Medulla oblongata (tissue), 1 donor: Measurements from ENCODE around the gene BRSK2.

Experiments used
- DNase-seq: peaks from one replicate; pipeline ENCODE4 v3.0.0-alpha.2; 2015; ENCODE audit errors: extremely low spot score

Gene BRSK2

DNA sequence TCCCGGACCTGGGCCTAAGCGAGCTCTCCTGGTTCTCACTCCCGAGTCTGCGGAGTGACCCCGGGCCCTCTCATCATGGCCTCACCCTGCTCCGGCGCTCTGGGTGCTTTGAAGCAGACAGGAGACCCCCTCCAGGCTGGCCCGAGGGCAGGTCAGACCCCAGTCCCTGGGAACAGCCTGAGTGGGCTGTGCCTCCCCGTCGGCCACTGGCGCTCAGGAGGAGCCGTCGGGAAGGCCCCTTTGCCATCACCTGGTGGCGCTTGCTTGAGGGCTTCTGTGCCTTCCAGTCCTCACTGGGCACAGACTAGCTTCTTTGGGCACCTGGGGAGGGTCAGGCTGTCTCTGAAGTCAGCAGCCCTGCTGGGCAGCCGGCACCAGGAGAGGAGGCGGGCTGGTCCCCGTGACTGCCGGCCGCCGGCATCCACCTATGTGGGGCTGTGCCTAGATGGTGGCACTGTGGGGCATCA lies 6.7 kb downstream of the BRSK2 start:
- no peak for DNase-seq

- DNase-seq, result peak; percentile 95
These were observed 7.6 kb downstream of the BRSK2 start for GRCh38 chr11:1397146-1397861.

GRCh38 chr11:1397862-1398527 lies 8.3 kb downstream of the BRSK2 start:
- DNase-seq, result peak; percentile 38

DNA sequence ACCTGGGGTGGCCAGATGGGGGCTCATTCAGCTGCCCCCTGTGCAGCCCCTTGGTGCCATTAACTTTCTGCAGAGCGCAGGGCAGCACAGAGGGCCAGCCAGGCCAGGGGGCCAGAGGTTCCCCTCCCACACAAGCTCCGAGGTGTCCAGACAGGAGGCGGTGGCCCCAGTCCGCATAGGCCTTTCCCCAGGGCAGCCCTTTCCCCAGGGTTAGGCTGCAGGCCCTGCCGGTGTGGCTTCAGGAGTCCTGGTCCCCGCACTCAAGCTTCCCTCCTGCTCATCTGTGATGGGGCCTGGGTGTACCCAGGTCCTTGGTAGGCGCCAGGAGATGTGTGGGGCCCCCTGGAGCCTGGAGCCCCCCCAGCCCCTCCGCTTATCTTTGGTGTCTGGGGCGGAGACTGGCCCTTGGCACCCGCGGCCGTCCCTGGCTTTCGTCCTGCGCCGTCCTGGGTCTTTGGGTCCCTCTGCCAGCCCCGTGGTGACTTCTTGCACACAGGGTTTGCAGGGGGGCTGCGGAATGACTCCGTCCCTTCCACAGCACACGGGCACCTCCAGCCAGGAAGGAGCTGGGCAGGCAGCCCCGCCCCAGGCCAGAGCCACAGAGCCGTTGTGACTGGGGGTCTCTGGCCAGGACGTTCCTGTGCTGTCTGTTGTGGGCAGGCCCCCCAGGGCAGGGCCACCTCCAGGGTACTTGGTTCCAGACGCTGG lies 8.9 kb downstream of the BRSK2 start:
- DNase-seq, result no peak

GRCh38 chr11:1399386-1400316 lies 9.9 kb downstream of the BRSK2 start:
- DNase-seq, result no peak

- no peak for DNase-seq
These were observed 10.8 kb downstream of the BRSK2 start for GRCh38 chr11:1400317-1401170.

- DNase-seq, result no peak
These were observed 11.4 kb downstream of the BRSK2 start for GRCh38 chr11:1401171-1401445.

- DNase-seq, result peak; percentile 78
These were observed 12.0 kb downstream of the BRSK2 start for GRCh38 chr11:1401656-1402221.

DNA sequence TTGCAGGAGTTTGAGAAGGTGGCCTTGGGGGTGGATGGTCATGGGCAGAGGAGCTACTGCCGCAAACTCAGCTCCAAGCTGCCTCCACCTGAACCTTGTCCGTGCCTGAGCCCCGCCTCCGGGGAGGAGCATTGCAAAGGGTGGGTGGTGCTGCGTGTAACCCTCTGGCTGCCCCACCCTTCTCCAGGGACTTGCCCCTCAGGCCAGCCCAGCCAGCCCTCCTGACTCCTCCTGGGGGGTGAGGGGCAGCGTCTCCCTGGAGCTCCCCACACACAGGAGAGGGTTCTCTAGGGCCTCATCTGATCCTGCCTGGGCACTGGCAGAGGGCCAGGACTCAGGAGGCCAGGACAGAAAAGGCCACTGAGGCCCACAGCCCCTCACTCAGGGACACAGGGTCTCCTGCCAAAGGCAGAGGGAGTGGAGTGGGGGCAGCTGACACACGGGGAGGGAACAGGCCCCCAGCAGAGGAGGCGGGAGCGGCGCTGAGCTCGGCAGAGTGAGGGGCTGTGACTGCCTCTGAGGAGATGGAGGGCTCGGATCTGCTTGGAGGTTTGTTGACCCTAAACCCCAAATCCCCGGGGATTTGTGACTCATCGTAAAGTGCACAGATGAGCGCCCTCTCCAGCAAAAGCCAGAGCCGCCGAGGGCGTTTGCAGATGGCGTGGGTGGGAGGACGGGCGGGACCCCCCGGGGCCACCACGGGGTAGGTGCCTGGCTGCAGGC lies 12.8 kb downstream of the BRSK2 start:
- DNase-seq, result no peak

DNA sequence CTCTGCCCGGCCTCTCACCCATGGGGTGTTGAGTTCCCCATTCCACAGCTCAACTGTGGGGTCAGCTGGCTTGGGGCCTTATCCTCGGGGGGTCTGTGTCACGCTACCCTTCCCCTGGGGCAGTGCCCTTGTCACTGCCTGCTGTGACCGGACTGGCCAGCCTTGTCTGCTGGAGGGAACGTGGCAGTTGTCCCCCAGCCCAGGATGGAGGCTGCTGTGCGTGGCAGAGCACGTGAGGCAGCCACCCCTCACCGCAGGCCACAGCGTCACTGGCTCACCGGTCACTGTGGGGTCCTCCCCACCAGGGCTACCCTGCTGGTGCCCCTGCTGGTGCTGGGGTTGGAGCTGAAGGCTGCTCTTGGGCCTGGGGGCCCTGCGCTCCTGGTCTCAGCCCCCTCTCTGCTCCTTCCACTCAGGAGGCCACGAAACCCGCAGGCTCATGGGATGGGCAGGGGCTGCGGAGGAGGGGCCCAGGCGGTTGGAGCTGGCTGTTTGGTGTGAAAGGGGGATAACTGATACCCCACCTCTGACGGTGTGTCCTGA lies 13.4 kb downstream of the BRSK2 start:
- no peak for DNase-seq

DNA sequence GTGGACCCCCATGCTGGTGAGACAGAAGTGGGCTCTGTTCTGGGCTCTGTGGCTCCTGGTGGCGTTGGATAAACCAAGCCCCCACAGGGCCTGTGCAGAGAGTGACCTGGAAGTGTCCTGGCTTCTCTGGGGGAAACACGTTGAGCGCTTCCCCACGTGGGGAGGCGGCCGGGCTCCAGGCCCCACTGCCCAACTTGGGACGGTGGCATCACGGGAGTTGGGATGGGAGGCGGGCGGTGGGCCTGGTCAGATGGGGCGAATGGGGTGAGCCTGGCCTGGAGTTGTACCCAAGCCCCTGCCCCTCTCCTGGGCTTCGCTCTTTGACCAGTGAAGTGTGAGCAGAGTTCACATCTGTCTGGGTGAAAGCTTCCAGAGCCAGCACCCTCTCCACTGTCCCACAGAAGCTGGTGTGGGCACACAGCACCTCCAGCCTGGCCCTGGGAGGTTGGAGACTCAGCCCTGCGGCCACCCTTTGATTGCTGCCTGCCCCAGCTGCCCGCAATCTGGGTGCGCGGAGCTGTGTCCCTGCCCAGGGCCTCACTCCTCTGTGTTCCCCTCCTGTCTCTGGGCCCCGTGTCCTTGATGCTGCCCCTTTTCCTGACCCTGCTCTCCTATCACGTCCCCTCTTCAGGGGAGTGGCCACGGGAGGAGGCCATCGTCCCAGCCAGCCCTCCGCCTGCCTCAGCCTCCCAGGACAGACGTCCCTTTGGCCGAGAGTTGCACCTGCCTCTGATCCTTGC lies 14.2 kb downstream of the BRSK2 start:
- no peak for DNase-seq

GRCh38 chr11:1404461-1405185 lies 14.9 kb downstream of the BRSK2 start:
- DNase-seq, result no peak

GRCh38 chr11:1405186-1406020 lies 15.7 kb downstream of the BRSK2 start:
- no peak for DNase-seq

- DNase-seq, result no peak
These were observed 17.1 kb downstream of the BRSK2 start for GRCh38 chr11:1406571-1407485.

DNA sequence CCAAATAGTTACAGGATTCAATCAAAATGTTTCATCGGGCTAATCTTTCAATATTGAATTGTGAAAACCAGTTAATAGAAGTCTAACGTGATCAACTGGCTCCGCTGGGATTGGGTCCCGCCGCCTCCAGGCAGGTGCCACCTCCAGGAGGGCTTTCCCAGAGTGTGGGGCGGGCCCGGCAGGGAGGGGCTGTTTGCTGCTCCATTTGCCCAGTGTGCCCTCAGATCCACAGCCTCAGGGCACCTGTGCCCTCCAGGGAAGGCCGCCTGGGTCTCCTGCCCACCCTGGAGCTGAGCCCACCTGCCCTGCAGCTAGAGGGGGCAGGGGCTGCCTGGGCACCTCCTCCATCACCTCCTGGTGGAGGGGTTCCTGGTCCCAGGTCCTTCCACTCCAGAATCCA lies 17.9 kb downstream of the BRSK2 start:
- DNase-seq, result no peak

GRCh38 chr11:1408346-1408745 lies 18.6 kb downstream of the BRSK2 start:
- DNase-seq, result no peak
